ENCODE results near the gene SHISAL2A.
A peak's percentile ranks its signal among the peaks of the same experiment; 100 is the strongest.

The SHISAL2A gene

DNA sequence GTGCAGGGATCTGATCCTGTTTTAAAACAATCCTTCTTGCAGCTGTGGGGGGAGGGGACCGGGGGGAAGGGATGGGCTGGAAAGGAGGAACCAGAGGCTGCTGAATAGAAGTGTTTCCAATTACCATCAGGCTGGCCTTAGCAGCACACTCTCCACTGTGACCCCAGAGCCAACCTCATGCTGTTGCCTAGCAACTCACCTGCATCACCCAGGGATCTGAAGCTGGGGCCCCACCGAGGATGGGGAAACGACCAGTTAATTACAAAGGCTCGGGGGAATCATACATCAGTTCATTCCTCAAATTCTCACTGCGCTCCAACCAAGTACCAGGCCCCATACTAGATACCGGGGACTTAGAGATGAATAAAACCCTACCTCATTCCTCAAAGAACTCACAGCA is 42.7 kb upstream of the SHISAL2A start:
- Histone ChIP-seq H3K23ac (ENCODE audit: low read length) (no peak overlapping the region), H4K91ac (ENCODE audit: low read depth, low read length) (no peak overlapping the region), H2BK5ac (ENCODE audit: low read depth, low read length, poor library complexity) (no peak overlapping the region), H2BK120ac (ENCODE audit: insufficient read depth, low read length, poor library complexity) (no peak overlapping the region), H3K4me2 (ENCODE audit: low read length) (no peak overlapping the region), H3K27ac (ENCODE audit: low read depth, low read length) (no peak overlapping the region), H3K14ac (ENCODE audit: low read length) (no peak overlapping the region), H4K8ac (ENCODE audit: low read depth, low read length) (no peak overlapping the region), H3K4ac (ENCODE audit: low read depth, low read length) (no peak overlapping the region), H3K18ac (ENCODE audit: low read length) (no peak overlapping the region), H2BK12ac (ENCODE audit: low read length) (no peak overlapping the region), H3K27me3 (ENCODE audit: insufficient read depth, low read length) (no peaks in the 10 kb centered on the region), H2AFZ (ENCODE audit: insufficient read depth, low read length, poor library complexity) (no peak overlapping the region), H4K12ac (ENCODE audit: low read depth, low read length) (no peak overlapping the region), H3K9ac (ENCODE audit: low read length) (no peak overlapping the region), H2AK5ac (ENCODE audit: low read length) (no peak overlapping the region), H3K79me1 (ENCODE audit: low read length) (peaks cover 9% of the 10 kb centered on the region), H3K36me3 (ENCODE audit: control insufficient read depth in 1 of 2, insufficient read depth in 2 of 2, low read length in 2 of 2) (no peaks in the 10 kb centered on the region), H3K9me3 (ENCODE audit: insufficient read depth, low read depth, low read length) (no peaks in the 10 kb centered on the region), H3K4me1 (ENCODE audit: control insufficient read depth in 1 of 2, insufficient read depth in 2 of 2, low read length in 2 of 2) (peaks cover 0 to 5% of the 10 kb centered on the region in 2 experiments), H3K79me2 (ENCODE audit: control insufficient read depth, insufficient read depth, low read length, poor library complexity) (peaks cover 1% of the 10 kb centered on the region), H3K4me3 (ENCODE audit: low read depth, low read length) (no peak overlapping the region)
- no peak for DNase-seq
- WGBS (ENCODE audit: extremely low coverage, insufficient coverage, insufficient read length), result no CpG with 5 or more reads among the region's 6 CpGs

DNA sequence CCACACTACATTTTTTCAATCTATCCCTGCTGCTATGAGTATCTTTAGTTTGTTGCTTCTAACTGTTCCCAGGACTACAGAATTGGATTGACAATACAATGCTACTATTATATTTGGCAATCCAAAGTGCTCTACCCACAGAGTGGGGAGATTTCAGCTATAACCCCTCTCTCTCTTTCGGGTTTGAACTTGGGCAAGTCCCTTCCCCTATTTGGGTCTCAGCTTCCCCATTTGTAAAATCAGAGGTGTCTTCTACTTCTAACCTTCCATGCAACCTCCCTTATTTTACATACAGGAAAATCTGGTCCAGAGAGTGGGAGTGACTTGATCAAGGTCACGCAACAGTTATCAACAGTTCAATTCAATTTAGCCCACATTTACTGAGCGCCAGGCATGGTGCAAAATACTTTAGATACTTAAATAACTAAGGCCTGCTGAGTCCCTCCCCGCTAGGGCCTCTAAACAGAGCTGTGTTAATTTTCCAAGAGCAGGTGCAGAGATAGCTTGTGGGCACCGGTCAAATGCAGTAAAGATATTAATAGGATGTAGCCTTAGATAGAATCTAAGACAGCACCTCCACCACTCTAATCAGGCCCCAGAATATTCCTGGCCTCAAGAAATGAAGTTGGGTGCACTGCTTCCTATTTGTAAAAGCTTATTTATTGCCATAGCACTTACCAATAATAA is 40.2 kb upstream of the SHISAL2A start:
- Histone ChIP-seq H3K27ac (ENCODE audit: low read depth, low read length) (no peak overlapping the region), H3K4me3 (ENCODE audit: low read depth, low read length) (no peak overlapping the region), H3K23ac (ENCODE audit: low read length) (no peak overlapping the region), H3K4me1 (ENCODE audit: control insufficient read depth in 1 of 2, insufficient read depth in 2 of 2, low read length in 2 of 2) (no peaks in the 10 kb centered on the region), H3K36me3 (ENCODE audit: control insufficient read depth in 1 of 2, insufficient read depth in 2 of 2, low read length in 2 of 2) (no peaks in the 10 kb centered on the region), H2AFZ (ENCODE audit: insufficient read depth, low read length, poor library complexity) (no peak overlapping the region), H3K27me3 (ENCODE audit: insufficient read depth, low read length) (no peaks in the 10 kb centered on the region), H3K4me2 (ENCODE audit: low read length) (no peak overlapping the region), H3K79me2 (ENCODE audit: control insufficient read depth, insufficient read depth, low read length, poor library complexity) (no peaks in the 10 kb centered on the region), H3K18ac (ENCODE audit: low read length) (no peak overlapping the region), H4K12ac (ENCODE audit: low read depth, low read length) (no peak overlapping the region), H3K14ac (ENCODE audit: low read length) (no peak overlapping the region), H4K91ac (ENCODE audit: low read depth, low read length) (no peak overlapping the region), H2BK12ac (ENCODE audit: low read length) (no peak overlapping the region), H3K9me3 (ENCODE audit: insufficient read depth, low read depth, low read length) (no peaks in the 10 kb centered on the region), H2BK120ac (ENCODE audit: insufficient read depth, low read length, poor library complexity) (no peak overlapping the region), H2AK5ac (ENCODE audit: low read length) (no peak overlapping the region), H3K9ac (ENCODE audit: low read length) (no peak overlapping the region), H4K8ac (ENCODE audit: low read depth, low read length) (no peak overlapping the region), H2BK5ac (ENCODE audit: low read depth, low read length, poor library complexity) (no peak overlapping the region), H3K4ac (ENCODE audit: low read depth, low read length) (no peak overlapping the region), H3K79me1 (ENCODE audit: low read length) (no peaks in the 10 kb centered on the region)
- WGBS (ENCODE audit: extremely low coverage, insufficient coverage, insufficient read length), result no CpG with 5 or more reads among the region's 5 CpGs
- DNase-seq, result no peak

DNA sequence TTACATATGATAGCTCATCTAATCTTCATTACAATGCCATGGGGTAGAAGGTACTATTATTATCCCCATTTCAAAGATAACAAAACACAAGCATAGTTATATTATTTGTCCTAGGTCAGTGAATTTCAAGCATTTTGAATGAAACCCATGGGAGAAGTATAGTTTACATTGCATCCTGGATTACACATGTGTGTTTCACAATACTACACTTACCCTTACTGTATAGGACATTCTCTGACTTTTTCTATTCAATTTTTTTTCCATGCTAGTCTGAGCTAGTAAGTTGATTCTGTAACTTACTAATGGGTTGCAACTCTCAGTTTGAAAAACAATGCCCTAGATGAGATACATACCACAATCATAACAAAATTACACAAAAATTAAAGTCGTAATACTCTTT is 39.5 kb upstream of the SHISAL2A start:
- Histone ChIP-seq H3K79me2 (ENCODE audit: control insufficient read depth, insufficient read depth, low read length, poor library complexity) (no peaks in the 10 kb centered on the region), H3K23ac (ENCODE audit: low read length) (no peak overlapping the region), H4K12ac (ENCODE audit: low read depth, low read length) (no peak overlapping the region), H3K9me3 (ENCODE audit: insufficient read depth, low read depth, low read length) (no peaks in the 10 kb centered on the region), H3K4me2 (ENCODE audit: low read length) (no peak overlapping the region), H3K14ac (ENCODE audit: low read length) (no peak overlapping the region), H2AFZ (ENCODE audit: insufficient read depth, low read length, poor library complexity) (no peak overlapping the region), H2AK5ac (ENCODE audit: low read length) (no peak overlapping the region), H3K18ac (ENCODE audit: low read length) (no peak overlapping the region), H3K36me3 (ENCODE audit: control insufficient read depth in 1 of 2, insufficient read depth in 2 of 2, low read length in 2 of 2) (no peaks in the 10 kb centered on the region), H3K79me1 (ENCODE audit: low read length) (no peaks in the 10 kb centered on the region), H3K27ac (ENCODE audit: low read depth, low read length) (no peak overlapping the region), H4K91ac (ENCODE audit: low read depth, low read length) (no peak overlapping the region), H3K4me1 (ENCODE audit: control insufficient read depth in 1 of 2, insufficient read depth in 2 of 2, low read length in 2 of 2) (no peaks in the 10 kb centered on the region), H3K9ac (ENCODE audit: low read length) (no peak overlapping the region), H3K27me3 (ENCODE audit: insufficient read depth, low read length) (no peaks in the 10 kb centered on the region), H4K8ac (ENCODE audit: low read depth, low read length) (no peak overlapping the region), H2BK120ac (ENCODE audit: insufficient read depth, low read length, poor library complexity) (no peak overlapping the region), H3K4me3 (ENCODE audit: low read depth, low read length) (no peak overlapping the region), H2BK12ac (ENCODE audit: low read length) (no peak overlapping the region), H2BK5ac (ENCODE audit: low read depth, low read length, poor library complexity) (no peak overlapping the region), H3K4ac (ENCODE audit: low read depth, low read length) (no peak overlapping the region)
- peak in 1 of 2 donors; percentile 26 for DNase-seq
- WGBS (ENCODE audit: extremely low coverage, insufficient coverage, insufficient read length), result no CpG with 5 or more reads among the region's 1 CpG

DNA sequence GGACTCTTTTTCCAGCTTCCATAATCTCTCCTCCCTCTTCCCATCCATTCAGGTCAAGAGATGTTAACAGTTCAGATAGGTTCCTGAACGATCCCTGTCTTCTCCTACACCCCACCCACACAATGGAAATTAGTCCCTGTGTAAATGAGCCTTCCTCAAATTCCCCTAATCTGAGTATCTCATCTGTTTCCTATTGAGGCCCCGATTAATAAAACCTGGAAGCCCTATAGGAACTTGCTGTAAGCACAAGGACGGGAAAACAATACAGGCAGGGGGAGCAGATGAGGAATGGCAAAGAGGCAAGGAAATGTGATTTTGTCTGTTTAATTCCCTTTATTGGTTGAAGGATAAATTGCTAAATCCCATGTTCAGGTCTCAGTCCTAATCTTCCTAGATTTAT is 37.9 kb upstream of the SHISAL2A start:
- Histone ChIP-seq H2BK5ac (ENCODE audit: low read depth, low read length, poor library complexity) (no peak overlapping the region), H3K4me1 (ENCODE audit: control insufficient read depth in 1 of 2, insufficient read depth in 2 of 2, low read length in 2 of 2) (no peaks in the 10 kb centered on the region), H3K18ac (ENCODE audit: low read length) (no peak overlapping the region), H3K9me3 (ENCODE audit: insufficient read depth, low read depth, low read length) (no peaks in the 10 kb centered on the region), H2BK120ac (ENCODE audit: insufficient read depth, low read length, poor library complexity) (no peak overlapping the region), H4K91ac (ENCODE audit: low read depth, low read length) (no peak overlapping the region), H3K79me1 (ENCODE audit: low read length) (no peaks in the 10 kb centered on the region), H3K23ac (ENCODE audit: low read length) (no peak overlapping the region), H3K36me3 (ENCODE audit: control insufficient read depth in 1 of 2, insufficient read depth in 2 of 2, low read length in 2 of 2) (no peaks in the 10 kb centered on the region), H3K4me3 (ENCODE audit: low read depth, low read length) (no peak overlapping the region), H3K9ac (ENCODE audit: low read length) (no peak overlapping the region), H2BK12ac (ENCODE audit: low read length) (no peak overlapping the region), H2AK5ac (ENCODE audit: low read length) (no peak overlapping the region), H4K12ac (ENCODE audit: low read depth, low read length) (no peak overlapping the region), H3K14ac (ENCODE audit: low read length) (no peak overlapping the region), H3K79me2 (ENCODE audit: control insufficient read depth, insufficient read depth, low read length, poor library complexity) (no peaks in the 10 kb centered on the region), H2AFZ (ENCODE audit: insufficient read depth, low read length, poor library complexity) (no peak overlapping the region), H4K8ac (ENCODE audit: low read depth, low read length) (no peak overlapping the region), H3K4me2 (ENCODE audit: low read length) (no peak overlapping the region), H3K4ac (ENCODE audit: low read depth, low read length) (no peak overlapping the region), H3K27ac (ENCODE audit: low read depth, low read length) (no peak overlapping the region), H3K27me3 (ENCODE audit: insufficient read depth, low read length) (peaks cover 2% of the 10 kb centered on the region)
- WGBS (ENCODE audit: extremely low coverage, insufficient coverage, insufficient read length), result no CpG with 5 or more reads among the region's 3 CpGs
- DNase-seq, result no peak
